Stimulated activated CD4-positive, alpha-beta T cell treated with anti-CD3 and anti-CD28 coated beads, Interleukin-12 subunit alpha, Interleukin-12 subunit beta, amount 100 ng/mL, for 24 hours (primary cell): ENCODE measurements around the gene OR2C1.
A peak's percentile ranks its signal among the peaks of the same experiment; 100 is the strongest.

Experiments
- DNase-seq, 2 experiments: peaks; one replicate each; pipeline ENCODE4 v3.0.0-alpha.2; 2020; ENCODE audit warnings: low read depth in 2 of 2

OR2C1 gene

DNA sequence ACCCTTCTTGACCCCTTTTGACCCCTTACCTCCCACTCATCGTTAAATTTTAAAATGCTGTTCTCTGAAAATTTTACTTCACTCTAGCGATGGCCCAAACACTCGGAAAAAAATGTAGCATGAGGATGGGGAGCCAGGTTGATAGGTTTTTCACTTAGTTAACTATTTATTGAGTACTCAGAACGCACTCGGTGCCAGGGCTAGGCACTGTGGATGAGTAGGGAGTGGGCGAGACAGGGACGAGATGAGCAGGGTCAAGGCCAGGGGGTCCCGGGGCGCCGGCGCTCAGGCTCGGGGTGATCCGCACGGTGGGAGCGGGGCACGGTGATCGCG is 44.7 kb downstream of the OR2C1 start:
- no peak for DNase-seq

DNA sequence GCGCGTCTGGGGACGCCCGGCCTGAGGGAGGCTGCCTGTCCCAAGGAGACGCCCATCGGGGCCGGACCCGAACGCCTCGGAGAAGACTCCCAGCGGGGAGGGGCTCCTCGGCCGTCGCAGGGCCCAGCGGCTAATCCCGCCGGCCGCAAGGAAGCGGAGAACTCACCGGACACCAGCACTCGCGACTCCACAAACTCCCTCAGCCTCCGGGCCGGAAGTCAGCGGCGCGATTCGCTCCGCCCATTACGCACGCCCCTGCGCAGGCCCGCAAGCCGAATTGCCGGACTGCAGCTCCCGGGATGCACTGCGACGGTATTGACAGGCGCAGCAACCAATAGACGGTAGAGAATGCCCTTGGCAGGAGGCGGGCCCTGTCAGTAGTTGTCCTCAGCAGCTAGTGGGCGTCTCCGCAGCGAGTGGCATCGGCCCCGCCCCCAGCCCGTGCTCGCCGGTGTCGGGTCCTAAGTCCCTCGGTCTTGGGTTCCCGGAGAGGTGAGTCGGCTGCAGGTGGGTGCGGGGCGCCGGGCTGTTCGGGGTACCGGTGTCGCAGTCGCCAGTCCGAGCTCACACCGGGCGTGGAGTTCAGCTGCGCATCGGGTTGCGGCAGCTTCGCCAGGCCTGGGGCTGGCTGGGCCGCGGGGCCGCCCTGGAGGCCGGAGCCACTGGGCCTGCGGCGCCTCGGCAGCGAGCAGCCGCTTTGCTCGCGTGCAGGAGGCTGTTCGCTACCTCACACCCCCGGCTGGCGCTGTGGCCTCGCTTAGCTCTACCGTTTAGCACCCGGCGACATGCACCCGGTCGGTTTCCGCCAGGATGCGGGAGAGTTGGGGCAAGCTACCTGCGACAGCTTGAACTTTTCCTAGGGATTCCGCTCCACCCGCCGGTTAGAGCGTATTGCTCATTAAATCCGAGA is 45.3 kb downstream of the OR2C1 start, which contains the start of the genes ZNF174 and ZSCAN32:
Gene ZNF174 (plus strand): TSS at position 437 of the 910 bp plus-strand sequence. CDS start 790 bp downstream, outside the sequence.
Gene ZSCAN32 (minus strand): TSS at position 226 of the 910 bp plus-strand sequence. CDS start 3,447 bp downstream, outside the sequence.
- DNase-seq = peak; percentile 97 to 98

DNA sequence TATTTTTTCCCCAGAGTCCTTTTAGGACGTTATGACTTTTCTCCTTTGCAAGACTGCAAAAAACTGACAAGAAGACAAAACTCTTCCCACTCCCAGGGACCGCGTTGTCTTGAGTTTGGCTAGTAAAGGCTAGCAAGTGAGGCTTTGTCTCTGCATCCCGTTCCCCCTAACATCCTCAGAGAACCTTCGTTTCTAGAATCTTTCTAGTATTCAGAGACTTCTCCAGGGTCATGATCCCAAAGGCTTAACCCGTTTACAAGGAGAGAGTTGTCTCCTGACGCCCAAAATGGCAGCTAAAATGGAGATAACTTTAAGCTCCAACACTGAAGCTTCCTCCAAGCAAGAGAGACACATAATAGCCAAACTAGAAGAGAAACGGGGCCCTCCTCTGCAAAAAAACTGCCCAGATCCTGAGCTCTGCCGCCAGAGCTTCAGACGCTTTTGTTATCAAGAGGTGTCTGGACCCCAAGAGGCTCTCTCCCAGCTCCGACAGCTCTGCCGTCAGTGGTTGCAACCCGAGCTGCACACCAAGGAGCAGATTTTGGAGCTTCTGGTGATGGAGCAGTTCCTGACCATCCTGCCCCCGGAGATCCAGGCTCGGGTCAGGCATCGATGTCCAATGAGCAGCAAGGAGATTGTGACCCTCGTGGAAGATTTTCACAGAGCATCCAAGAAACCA is 46.2 kb downstream of the OR2C1 start:
- no peak for DNase-seq
